ENCODE results near the gene SHC2. TPM values are rescaled to one million over a fixed set of nuclear protein-coding genes. Genes with fewer than 3 reads are reported as not detected.

SHC2 gene
- total RNA-seq, 4 donors from 2014 or later: 31.5 to 72.8 (median 48.8) TPM

DNA sequence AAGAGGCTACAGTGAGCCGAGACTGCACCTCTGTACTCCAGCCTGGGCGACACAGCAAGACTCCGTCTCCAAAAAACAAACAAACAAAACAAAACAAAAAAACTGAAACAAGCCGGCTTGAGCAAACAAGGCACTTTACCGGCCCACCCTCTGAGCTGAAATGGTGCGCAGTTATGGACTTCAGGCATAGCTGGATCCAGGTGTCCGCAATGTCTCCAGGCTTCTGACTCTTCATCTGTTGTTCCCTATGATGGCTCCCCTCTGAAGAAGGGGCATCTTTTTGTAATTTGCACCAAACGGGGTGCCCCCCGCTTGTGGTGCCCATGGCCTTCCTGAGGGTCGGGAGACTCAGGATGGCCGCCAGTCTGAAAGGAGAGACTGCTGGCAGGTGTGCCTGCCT, 58.0 kb downstream of the SHC2 start:
- DNase-seq: no peak
- intact Hi-C loops (cut with DNase I): no loop called here
- TF ChIP-seq, protein P1, sequence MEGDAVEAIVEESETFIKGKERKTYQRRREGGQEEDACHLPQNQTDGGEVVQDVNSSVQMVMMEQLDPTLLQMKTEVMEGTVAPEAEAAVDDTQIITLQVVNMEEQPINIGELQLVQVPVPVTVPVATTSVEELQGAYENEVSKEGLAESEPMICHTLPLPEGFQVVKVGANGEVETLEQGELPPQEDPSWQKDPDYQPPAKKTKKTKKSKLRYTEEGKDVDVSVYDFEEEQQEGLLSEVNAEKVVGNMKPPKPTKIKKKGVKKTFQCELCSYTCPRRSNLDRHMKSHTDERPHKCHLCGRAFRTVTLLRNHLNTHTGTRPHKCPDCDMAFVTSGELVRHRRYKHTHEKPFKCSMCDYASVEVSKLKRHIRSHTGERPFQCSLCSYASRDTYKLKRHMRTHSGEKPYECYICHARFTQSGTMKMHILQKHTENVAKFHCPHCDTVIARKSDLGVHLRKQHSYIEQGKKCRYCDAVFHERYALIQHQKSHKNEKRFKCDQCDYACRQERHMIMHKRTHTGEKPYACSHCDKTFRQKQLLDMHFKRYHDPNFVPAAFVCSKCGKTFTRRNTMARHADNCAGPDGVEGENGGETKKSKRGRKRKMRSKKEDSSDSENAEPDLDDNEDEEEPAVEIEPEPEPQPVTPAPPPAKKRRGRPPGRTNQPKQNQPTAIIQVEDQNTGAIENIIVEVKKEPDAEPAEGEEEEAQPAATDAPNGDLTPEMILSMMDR (IDR thresholded peaks at IDR 0.05): no peak
- TF ChIP-seq POLR2A (IDR thresholded peaks at IDR 0.05): no peak
- WGBS, 2 donors: 86 to 89% methylated on average over 9 to 11 of the region's 11 CpGs
- Histone ChIP-seq H3K27ac (no peak overlapping the region), H3K4me1 (no peaks in the 10 kb centered on the region), H3K4me3 (replicated peaks in 1 of 3) (no peak overlapping the region), H3K36me3 (no peaks in the 10 kb centered on the region), H3K9me3 (no peaks in the 10 kb centered on the region), H3K27me3 (no peaks in the 10 kb centered on the region)

DNA sequence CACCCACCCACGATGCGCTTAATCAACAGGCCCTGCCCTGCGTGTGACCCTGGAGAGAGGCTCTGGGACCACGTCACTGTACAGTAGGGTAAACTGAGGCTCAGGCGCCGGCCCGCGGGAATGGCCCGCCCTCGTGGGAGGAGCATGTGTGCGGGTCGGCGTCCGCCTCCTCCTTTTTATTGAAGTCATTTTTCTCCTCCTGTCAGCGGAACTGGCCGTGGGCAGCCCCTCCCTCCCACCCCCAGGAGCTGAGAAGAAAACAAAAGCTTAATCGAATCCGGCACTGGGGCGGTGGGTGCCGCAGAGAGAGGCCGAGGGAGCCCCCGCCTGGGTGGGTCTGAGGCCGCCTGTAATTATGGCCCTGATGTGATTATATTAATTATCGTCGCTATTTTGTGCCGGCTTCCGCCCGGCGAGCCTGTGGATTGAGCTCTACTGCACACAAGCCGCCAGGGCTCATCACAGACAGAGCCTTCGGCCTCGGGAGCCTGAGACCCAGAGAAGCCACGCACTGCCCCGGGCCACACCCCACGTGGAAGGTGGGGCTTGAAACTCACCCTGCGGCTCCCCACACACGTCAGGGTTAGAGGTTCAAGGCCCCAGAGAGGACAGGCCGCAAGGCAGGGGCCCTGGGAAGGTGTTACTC, 58.8 kb downstream of the SHC2 start:
- Histone ChIP-seq H3K27me3 (no peaks in the 10 kb centered on the region), H3K27ac (no peak overlapping the region), H3K9me3 (no peaks in the 10 kb centered on the region), H3K4me1 (peaks cover 0 to 7% of the 10 kb centered on the region in 2 donors), H3K36me3 (no peaks in the 10 kb centered on the region), H3K4me3 (replicated peaks in 1 of 3) (no peak overlapping the region)
- intact Hi-C loops (cut with DNase I): no loop called here
- DNase-seq: no peak
- 47 to 59% methylated on average over 17 to 36 of the region's 38 CpGs for WGBS, 2 donors
- no peak for TF ChIP-seq POLR2A (IDR thresholded peaks at IDR 0.05)
- TF ChIP-seq, protein P1 (IDR thresholded peaks at IDR 0.05): no peak

DNA sequence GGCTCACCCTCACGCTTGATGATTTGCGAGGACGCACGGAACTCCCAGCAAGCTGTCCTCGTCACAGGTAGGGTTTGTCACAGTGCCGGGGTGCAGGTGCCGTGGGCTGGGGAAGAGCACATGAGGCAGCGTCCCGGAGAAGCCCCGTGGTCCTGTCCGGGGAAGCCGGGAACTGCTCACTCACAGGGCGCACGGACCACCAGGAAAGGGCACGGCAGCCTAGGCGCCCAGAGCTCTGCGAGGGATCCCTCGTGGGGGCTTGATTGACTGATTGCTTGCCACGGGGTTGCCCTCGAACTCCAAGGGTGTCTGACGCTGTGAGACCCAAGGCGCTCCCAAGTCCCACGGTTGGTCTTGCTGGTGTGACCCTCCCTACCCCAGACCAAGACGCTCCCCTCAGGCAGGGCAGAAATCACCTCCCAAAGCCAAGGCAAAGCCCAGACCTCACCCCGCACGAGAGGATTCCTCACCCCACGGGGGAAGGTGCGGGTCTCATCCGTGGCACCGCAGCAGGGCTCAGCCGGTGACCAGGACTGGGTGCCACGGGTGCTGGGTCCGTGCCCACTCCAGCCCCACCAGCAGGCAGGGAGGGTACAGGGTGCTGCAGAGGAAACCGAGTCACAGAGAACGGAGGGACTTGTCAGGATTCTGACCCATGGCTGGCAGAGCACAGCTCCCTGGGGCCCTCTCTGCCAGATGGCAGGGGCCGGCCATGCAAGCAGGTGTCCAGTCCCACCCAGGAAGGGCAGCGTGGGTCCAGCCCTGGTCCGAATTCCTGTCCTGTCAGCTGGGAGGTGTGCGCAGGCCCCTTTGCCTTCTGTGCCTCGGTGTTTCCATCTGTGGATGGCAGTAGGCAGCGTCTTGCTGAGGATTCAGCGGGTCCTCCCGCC, 59.6 kb downstream of the SHC2 start:
- intact Hi-C loops (cut with DNase I): no loop called here
- TF ChIP-seq, protein P1 (IDR thresholded peaks at IDR 0.05): no peak
- TF ChIP-seq POLR2A (IDR thresholded peaks at IDR 0.05): no peak
- no peak overlapping the region for H3K4me3 ChIP-seq (replicated peaks in 1 of 3)
- 84 to 88% methylated on average over 4 to 39 of the region's 43 CpGs for WGBS, 2 donors
- peaks cover 0 to 9% of the 10 kb centered on the region in 2 donors for H3K4me1 ChIP-seq
- H3K27me3 ChIP-seq: no peaks in the 10 kb centered on the region
- no peaks in the 10 kb centered on the region for H3K9me3 ChIP-seq
- H3K36me3 ChIP-seq: no peaks in the 10 kb centered on the region
- no peak overlapping the region for H3K27ac ChIP-seq
- no peak for DNase-seq

DNA sequence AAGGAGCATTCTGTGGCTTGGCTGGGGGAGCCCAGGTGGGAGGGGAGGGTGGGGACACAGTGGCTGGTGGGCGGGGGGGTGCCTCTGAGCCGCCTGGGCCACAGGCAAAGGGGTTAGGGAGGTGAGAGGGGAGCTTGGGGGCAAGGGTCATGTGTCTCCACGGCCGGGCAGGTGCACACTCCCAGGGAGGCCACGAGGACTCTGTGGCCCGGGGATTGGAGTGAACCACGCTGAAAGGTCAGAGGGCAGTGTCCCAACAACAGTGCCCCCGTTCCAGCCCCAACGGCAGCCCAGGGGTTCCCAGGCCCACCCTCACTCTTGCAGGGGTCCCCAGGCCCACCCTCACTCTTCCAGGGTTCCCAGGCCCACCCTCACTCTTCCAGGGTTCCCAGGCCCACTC, 61.5 kb downstream of the SHC2 start:
- DNase-seq: no peak
- no peaks in the 10 kb centered on the region for H3K27me3 ChIP-seq
- H3K27ac ChIP-seq: no peak overlapping the region
- WGBS, 2 donors: 93% methylated on average over 8 of the region's 9 CpGs; no CpG with 5 or more reads in 1 of the 2 donors
- TF ChIP-seq, protein P1 (IDR thresholded peaks at IDR 0.05): no peak
- TF ChIP-seq POLR2A (IDR thresholded peaks at IDR 0.05): no peak
- H3K36me3 ChIP-seq: no peaks in the 10 kb centered on the region
- no peak overlapping the region for H3K4me3 ChIP-seq (replicated peaks in 1 of 3)
- H3K9me3 ChIP-seq: no peaks in the 10 kb centered on the region
- intact Hi-C loops (cut with DNase I): no loop called here
- H3K4me1 ChIP-seq: peaks cover 0 to 9% of the 10 kb centered on the region in 2 donors

DNA sequence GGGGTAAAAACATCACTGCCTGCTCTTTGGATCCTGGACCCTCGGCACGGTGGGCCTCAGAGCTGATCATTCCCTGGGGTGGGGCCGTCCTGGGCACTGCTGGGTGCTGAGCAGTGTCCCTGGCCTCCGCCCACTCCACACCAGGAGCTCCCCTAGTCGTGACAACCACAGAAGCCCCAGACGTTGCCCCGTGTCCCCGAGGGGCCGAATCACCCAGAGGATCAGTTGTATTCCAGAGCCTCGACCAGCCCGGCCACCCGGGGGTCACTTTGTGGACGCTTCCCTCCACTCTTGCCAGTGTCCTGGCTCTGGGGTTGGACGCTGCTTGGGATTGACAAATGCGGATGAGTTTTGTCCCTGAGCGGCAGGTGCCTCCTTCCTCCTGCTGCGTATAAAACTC, 62.1 kb downstream of the SHC2 start:
- no peak for TF ChIP-seq POLR2A (IDR thresholded peaks at IDR 0.05)
- TF ChIP-seq, protein P1 (IDR thresholded peaks at IDR 0.05): no peak
- Histone ChIP-seq H3K4me1 (peaks cover 0 to 9% of the 10 kb centered on the region in 2 donors), H3K36me3 (no peaks in the 10 kb centered on the region), H3K9me3 (no peaks in the 10 kb centered on the region), H3K4me3 (replicated peaks in 1 of 3) (no peak overlapping the region), H3K27ac (no peak overlapping the region), H3K27me3 (no peaks in the 10 kb centered on the region)
- 85 to 87% methylated on average over 10 to 11 of the region's 17 CpGs for WGBS, 2 donors
- intact Hi-C loops (cut with DNase I): no loop called here
- DNase-seq: no peak

Data from thyroid gland (tissue), 4 donors.